AG04450 (cell line): Measurements from ENCODE around the gene ZNF845. TPM values are rescaled to one million over a fixed set of nuclear protein-coding genes. Genes with fewer than 3 reads are reported as not detected.

Experiments used
- CTCF ChIA-PET: fragments of 300-600, 350-600 bp; formaldehyde crosslinking; extraction: SDS; loops from one replicate; lab custom pipeline; 2022; ENCODE audit warnings: antibody characterized with exemption, inconsistent platforms; lab: Charles Lee
- POLR2A ChIA-PET: fragments of 350-600 bp; formaldehyde crosslinking; extraction: SDS; loops from one replicate; lab custom pipeline; 2021; ENCODE audit warnings: antibody characterized with exemption, inconsistent platforms; lab: Yijun Ruan, JAX
- DNase-seq: peaks from one replicate; pipeline ENCODE4 v3.0.0-alpha.2; 2011; ENCODE audit warnings: low read depth, low spot score
- H3K27ac ChIP-seq: one replicate; pipeline ENCODE4 v1.5.1; 2012; ENCODE audit warnings: low read depth, low read length, control low read depth
- H3K27me3 ChIP-seq: one replicate; pipeline ENCODE4 v1.6.0; 2012; ENCODE audit warnings: low read length; ENCODE audit not compliant: control insufficient read depth, insufficient read depth
- H3K4me3 ChIP-seq: 2 replicates; pipeline ENCODE4 v1.5.1; 2011; ENCODE audit warnings: mild to moderate bottlenecking, low read depth, low read length, control low read depth
- H3K9me3 ChIP-seq: 2 replicates; pipeline ENCODE4 v1.5.1; 2012; ENCODE audit warnings: low read length; ENCODE audit not compliant: control insufficient read depth, insufficient read depth
- polyA plus RNA-seq: library from polyadenylated mRNA; depleted of rRNA; stranded (reverse); fragments of >200 nt; gene quantifications from 2 replicates; pipeline ENCODE4 v1.2.3, GENCODE V29; 2011
- TF ChIP-seq, protein P1 (sequence below): IDR thresholded peaks from 2 replicates; pipeline ENCODE4 v1.5.1; 2011; ENCODE audit warnings: low read depth, low read length, control low read depth, inconsistent platforms

Gene ZNF845
- polyA plus RNA-seq, 1 experiment = 5.9 TPM

DNA sequence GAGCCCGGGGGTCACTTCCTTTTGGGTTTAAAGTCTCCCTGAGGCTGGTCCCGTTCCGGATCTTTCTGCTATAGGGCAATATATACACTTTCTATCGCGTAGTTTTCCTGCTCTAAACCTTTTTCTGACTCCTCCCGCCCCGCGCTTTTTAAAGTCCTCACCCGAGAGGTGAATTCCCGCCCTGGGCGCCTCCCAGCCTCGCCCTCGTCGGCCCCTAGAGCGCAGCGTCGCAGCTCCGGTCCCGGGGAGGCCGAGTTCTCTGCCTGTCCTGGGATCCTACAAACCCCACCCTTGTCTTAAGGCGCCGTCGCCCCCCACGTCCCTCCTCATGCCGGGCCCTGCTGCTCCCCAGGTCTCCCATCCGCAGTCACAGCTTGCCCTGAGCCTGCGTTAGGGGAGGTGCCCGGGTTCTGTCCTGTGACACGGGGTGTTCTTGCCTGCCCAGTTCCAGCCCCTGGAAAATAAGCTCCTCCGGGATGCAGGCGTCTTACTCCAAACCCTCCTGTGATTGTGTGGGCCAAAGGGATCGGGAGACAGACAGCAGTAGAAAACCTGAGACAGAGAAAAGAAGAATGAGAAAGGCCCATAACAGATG is 32.4 kb downstream of the ZNF845 start:
- H3K27me3 ChIP-seq = no peaks in the 10 kb centered on the region
- peak overlapping the region; percentile 74 for H3K4me3 ChIP-seq
- no peak overlapping the region for H3K27ac ChIP-seq
- POLR2A ChIA-PET = no interaction called here
- CTCF ChIA-PET = interaction anchor here (0.7 to 1.2 kb wide), 4 partner anchors 9 to 172 kb away, joined by 3 read pairs; no protein-coding TSS in a partner anchor
- TF ChIP-seq, protein P1, sequence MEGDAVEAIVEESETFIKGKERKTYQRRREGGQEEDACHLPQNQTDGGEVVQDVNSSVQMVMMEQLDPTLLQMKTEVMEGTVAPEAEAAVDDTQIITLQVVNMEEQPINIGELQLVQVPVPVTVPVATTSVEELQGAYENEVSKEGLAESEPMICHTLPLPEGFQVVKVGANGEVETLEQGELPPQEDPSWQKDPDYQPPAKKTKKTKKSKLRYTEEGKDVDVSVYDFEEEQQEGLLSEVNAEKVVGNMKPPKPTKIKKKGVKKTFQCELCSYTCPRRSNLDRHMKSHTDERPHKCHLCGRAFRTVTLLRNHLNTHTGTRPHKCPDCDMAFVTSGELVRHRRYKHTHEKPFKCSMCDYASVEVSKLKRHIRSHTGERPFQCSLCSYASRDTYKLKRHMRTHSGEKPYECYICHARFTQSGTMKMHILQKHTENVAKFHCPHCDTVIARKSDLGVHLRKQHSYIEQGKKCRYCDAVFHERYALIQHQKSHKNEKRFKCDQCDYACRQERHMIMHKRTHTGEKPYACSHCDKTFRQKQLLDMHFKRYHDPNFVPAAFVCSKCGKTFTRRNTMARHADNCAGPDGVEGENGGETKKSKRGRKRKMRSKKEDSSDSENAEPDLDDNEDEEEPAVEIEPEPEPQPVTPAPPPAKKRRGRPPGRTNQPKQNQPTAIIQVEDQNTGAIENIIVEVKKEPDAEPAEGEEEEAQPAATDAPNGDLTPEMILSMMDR = no peak
- DNase-seq = no peak
- no peaks in the 10 kb centered on the region; the same call in 1 of the 2 replicates for H3K9me3 ChIP-seq

DNA sequence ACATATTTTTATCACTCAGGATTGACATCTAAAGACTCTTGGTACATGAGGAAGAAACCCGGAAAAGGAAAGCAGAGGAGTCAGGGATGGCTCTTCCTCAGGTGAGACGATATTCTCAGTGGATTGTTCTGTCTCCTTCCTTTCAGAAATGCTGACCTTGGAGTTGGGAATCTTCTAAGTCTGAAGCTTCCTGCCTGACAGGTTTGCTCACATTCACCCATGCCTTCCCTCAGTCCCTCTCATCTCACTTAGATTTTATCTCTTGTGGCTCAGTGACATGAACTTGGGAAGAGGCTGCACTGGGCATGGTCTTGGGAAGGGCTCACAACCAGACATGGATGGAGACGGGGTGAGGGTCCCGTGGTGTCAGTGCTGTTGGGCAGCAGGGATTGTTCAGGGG is 38.6 kb downstream of the ZNF845 start:
- Histone ChIP-seq H3K4me3 (no peak overlapping the region), H3K27ac (no peak overlapping the region), H3K9me3 (peaks cover 4% of the 10 kb centered on the region), H3K27me3 (no peaks in the 10 kb centered on the region)
- ChIA-PET CTCF (no interaction called here), POLR2A (no interaction called here)
- TF ChIP-seq, protein P1 = no peak
- no peak for DNase-seq

DNA sequence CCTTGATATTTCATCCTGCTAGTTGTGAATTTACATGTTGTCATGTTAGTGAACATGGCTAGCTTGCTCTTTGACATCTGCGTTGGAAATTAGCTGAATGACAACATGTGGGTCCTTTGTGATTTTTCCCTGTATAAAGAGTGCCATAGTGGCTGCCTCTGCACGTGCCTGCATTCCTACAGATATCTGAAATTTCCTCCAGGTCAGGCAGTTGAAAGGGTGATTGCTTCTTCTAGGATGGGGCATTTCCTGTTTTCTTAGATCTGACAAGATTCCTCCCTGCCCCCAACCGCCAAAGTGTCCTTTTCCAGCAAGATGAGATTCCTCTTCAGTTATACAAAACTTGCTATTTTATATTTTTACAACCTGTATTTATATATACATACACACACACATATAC is 40.7 kb downstream of the ZNF845 start:
- TF ChIP-seq, protein P1 = no peak
- ChIA-PET POLR2A (no interaction called here), CTCF (no interaction called here)

DNA sequence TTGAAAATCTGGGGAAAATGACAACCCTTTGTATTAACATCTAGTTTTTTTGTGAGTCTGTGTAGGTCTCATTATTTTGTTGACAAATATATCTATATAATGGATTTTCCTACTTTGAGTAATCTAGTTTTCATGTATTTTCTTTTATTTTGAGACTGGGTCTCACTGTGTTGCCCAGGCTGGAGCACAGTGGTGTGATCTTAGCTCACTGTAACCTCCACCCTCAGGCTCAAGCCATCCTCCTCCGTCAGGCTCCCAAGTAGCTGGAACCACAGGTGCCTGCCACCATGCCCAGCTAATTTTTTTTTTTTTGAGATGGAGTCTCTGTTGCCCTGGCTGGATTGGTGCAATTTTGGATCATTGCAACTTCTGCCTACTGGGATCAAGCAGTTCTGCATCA is 41.2 kb downstream of the ZNF845 start:
- TF ChIP-seq, protein P1 = no peak
- Histone ChIP-seq H3K27me3 (no peaks in the 10 kb centered on the region), H3K9me3 (peaks cover 17% of the 10 kb centered on the region), H3K4me3 (no peak overlapping the region), H3K27ac (no peak overlapping the region)
- ChIA-PET CTCF (no interaction called here), POLR2A (no interaction called here)
- no peak for DNase-seq

More for the DNA sequence above, 40.7 kb downstream of the ZNF845 start:
- Histone ChIP-seq H3K4me3 (no peak overlapping the region), H3K9me3 (peaks cover 14% of the 10 kb centered on the region), H3K27ac (no peak overlapping the region), H3K27me3 (no peaks in the 10 kb centered on the region)
- DNase-seq = no peak

DNA sequence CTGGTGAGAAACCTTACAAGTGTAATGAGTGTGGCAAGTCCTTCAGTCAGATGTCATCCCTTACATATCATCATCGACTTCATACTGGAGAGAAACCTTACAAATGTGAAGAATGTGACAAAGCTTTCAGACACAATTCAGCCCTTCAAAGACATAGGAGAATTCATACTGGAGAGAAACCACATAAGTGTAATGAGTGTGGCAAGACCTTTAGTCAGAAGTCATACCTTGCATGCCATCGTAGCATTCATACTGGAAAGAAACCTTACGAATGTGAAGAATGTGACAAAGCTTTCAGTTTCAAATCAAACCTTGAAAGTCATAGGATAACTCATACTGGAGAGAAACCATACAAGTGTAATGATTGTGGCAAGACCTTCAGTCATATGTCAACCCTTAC is 47.8 kb downstream of the ZNF845 start:
- Histone ChIP-seq H3K4me3 (no peak overlapping the region), H3K27ac (no peak overlapping the region), H3K9me3 (peaks cover 27% of the 10 kb centered on the region), H3K27me3 (no peaks in the 10 kb centered on the region)
- CTCF ChIA-PET = no interaction called here
- POLR2A ChIA-PET = no interaction called here
- TF ChIP-seq, protein P1 = no peak
- DNase-seq = no peak
